Tibial nerve (tissue), 4 donors: ENCODE results near the gene SERPINA1. TPM values are rescaled to one million over a fixed set of nuclear protein-coding genes. Genes with fewer than 3 reads are reported as not detected.

Source experiments
- DNase-seq, 2 donors: peaks; one replicate each; pipeline ENCODE4 v3.0.0-alpha.2; 2019; ENCODE audit warnings: low spot score in 2 of 2
- H3K27ac ChIP-seq, 4 donors: fragments of 200-600 bp; sonication (generic) in 3 of 4; one replicate each; pipeline ENCODE4 v1.5.1; 2017 to 2019; ENCODE audit warnings: mild to moderate bottlenecking in 1 of 4
- H3K27me3 ChIP-seq, 2 donors: fragments of 200-600 bp; sonication (generic) in 1 of 2; one replicate each; pipeline versions ENCODE4 v1.5.1 to v1.6.0; 2017 to 2019
- H3K36me3 ChIP-seq, 3 donors: fragments of 200-600 bp; sonication (generic); one replicate each; pipeline ENCODE4 v1.5.1; 2018 to 2019
- H3K4me1 ChIP-seq, 4 donors: fragments of 200-600 bp; sonication (generic) in 3 of 4; one replicate each; pipeline ENCODE4 v1.5.1; 2017 to 2019
- H3K4me3 ChIP-seq, 4 donors: fragments of 200-600 bp; sonication (generic) in 3 of 4; one replicate each; pipeline ENCODE4 v1.5.1; 2017 to 2019; ENCODE audit warnings: mild to moderate bottlenecking in 1 of 4, moderate library complexity in 1 of 4
- H3K9me3 ChIP-seq, 4 donors: fragments of 200-600 bp; sonication (generic) in 3 of 4; one replicate each; pipeline ENCODE4 v1.5.1; 2017 to 2019
- EP300 ChIP-seq, 2 donors: sonication (generic); formaldehyde crosslinking; IDR thresholded peaks; one replicate each; pipeline ENCODE4 v1.6.1; 2017; ENCODE audit warnings: antibody characterized with exemption in 2 of 2, mild to moderate bottlenecking in 1 of 2
- POLR2A ChIP-seq, 2 donors: fragments of 450-650 bp; IDR thresholded peaks; one replicate each; pipeline ENCODE4 v1.6.1; 2017; ENCODE audit warnings: antibody characterized with exemption in 2 of 2, mild to moderate bottlenecking in 2 of 2, moderate library complexity in 2 of 2
- WGBS, 2 donors: methylation state at CpG; one replicate each; pipeline ENCODE4 v1.1.5; 2018; 5-methylcytosine and 5-hydroxymethylcytosine counted together
- total RNA-seq, 4 donors: library from RNA; depleted of rRNA; stranded (reverse); fragments of >200 nt; gene quantifications; one replicate each; pipeline ENCODE4 v1.1.0, GENCODE V29; 2016
- TF ChIP-seq, protein P1 (sequence below), 5 experiments: fragments of 200-600 bp in 3 of 5; fragments of 450-650 bp in 2 of 5; sonication (generic) in 3 of 5; IDR thresholded peaks; one replicate each; pipeline ENCODE4 v1.5.1; 2016 to 2019; ENCODE audit warnings: antibody characterized with exemption in 5 of 5, mild to moderate bottlenecking in 3 of 5, moderate library complexity in 2 of 5

Gene SERPINA1
- total RNA-seq, 4 donors from 2014 or later, result 5.7 to 13.9 (median 9.0) TPM

DNA sequence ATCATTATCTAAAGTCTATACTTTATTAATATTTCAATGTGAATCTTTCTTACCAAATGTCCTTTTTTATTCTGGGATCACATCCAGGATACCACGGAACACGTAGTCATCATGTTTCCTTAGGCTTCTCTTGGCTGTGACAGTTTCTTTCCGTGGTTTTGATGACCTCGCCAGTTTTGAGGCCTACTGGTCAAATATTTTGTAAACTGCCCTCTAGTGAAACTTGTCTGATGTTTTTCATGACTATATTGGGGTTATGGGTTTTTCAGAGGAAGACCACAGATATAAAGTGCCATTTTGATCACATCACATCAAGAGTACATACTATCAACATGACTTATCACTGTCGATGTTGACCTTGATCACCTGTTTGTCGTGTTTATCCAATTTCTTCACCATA, 51.1 kb downstream of the SERPINA1 start:
- no peak for DNase-seq
- no peaks in the 10 kb centered on the region for H3K36me3 ChIP-seq
- TF ChIP-seq EP300 (IDR thresholded peaks at IDR 0.05), result no peak
- no peak for TF ChIP-seq POLR2A (IDR thresholded peaks at IDR 0.05)
- TF ChIP-seq, protein P1, sequence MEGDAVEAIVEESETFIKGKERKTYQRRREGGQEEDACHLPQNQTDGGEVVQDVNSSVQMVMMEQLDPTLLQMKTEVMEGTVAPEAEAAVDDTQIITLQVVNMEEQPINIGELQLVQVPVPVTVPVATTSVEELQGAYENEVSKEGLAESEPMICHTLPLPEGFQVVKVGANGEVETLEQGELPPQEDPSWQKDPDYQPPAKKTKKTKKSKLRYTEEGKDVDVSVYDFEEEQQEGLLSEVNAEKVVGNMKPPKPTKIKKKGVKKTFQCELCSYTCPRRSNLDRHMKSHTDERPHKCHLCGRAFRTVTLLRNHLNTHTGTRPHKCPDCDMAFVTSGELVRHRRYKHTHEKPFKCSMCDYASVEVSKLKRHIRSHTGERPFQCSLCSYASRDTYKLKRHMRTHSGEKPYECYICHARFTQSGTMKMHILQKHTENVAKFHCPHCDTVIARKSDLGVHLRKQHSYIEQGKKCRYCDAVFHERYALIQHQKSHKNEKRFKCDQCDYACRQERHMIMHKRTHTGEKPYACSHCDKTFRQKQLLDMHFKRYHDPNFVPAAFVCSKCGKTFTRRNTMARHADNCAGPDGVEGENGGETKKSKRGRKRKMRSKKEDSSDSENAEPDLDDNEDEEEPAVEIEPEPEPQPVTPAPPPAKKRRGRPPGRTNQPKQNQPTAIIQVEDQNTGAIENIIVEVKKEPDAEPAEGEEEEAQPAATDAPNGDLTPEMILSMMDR (IDR thresholded peaks at IDR 0.05), result no peak
- H3K9me3 ChIP-seq, result no peaks in the 10 kb centered on the region
- H3K4me3 ChIP-seq, result no peak overlapping the region
- H3K27me3 ChIP-seq, result no peaks in the 10 kb centered on the region
- H3K27ac ChIP-seq, result no peak overlapping the region
- H3K4me1 ChIP-seq, result peaks cover 0 to 8% (median 4%) of the 10 kb centered on the region in 4 donors
- WGBS, 2 donors, result 75 to 78% methylated on average over 6 of the region's 6 CpGs

DNA sequence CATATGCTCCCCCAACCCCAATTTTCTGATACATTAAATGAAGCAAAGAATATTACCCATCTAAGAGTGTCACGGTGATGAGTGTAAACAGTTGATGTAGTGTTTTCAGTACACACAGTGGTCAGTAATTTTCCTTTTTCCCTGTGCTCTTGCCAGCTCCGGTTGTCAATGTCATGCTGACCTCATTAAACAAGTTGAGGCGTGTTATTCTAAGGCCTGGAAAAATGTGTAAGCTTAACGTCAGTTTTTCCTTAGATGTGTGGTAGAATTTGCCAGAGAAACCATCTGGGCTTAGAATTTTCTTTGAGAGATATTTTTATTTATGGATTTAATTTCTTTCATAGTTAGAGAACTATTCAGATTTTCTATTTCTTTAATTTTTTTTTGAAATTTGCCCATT, 53.5 kb downstream of the SERPINA1 start:
- Histone ChIP-seq H3K4me1 (no peaks in the 10 kb centered on the region), H3K9me3 (no peaks in the 10 kb centered on the region), H3K4me3 (no peak overlapping the region), H3K27ac (no peak overlapping the region), H3K27me3 (no peaks in the 10 kb centered on the region), H3K36me3 (no peaks in the 10 kb centered on the region)
- no peak for TF ChIP-seq POLR2A (IDR thresholded peaks at IDR 0.05)
- TF ChIP-seq EP300 (IDR thresholded peaks at IDR 0.05), result no peak
- TF ChIP-seq, protein P1 (IDR thresholded peaks at IDR 0.05), result no peak
- 45 to 54% methylated on average over 4 of the region's 4 CpGs for whole genome bisulfite sequencing, 2 donors
- DNase-seq, result no peak

DNA sequence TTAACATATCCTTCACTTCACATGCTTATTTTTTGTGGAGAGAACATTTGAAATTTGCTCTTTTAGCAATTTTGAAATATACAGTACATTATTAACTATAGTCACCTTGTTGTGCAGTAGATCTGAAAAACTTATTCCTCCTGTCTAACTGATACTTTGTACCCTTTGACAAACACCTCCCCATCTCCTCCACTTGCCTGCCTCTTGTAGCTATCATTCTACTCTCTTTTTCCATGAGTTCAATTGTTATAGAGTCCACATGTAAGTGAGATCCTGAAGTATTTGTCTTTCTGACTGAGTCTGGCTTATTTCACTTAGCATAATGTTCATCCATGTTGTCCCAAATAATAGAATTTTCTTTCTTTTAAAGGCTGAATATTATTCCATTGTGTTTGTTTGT, 55.8 kb downstream of the SERPINA1 start:
- TF ChIP-seq, protein P1 (IDR thresholded peaks at IDR 0.05), result no peak
- no peak for TF ChIP-seq EP300 (IDR thresholded peaks at IDR 0.05)
- no peak for TF ChIP-seq POLR2A (IDR thresholded peaks at IDR 0.05)
- no peaks in the 10 kb centered on the region for H3K36me3 ChIP-seq
- H3K27me3 ChIP-seq, result no peaks in the 10 kb centered on the region
- no peak overlapping the region for H3K27ac ChIP-seq
- H3K4me3 ChIP-seq, result no peak overlapping the region
- DNase-seq, result no peak
- no peaks in the 10 kb centered on the region for H3K4me1 ChIP-seq
- no peaks in the 10 kb centered on the region for H3K9me3 ChIP-seq

DNA sequence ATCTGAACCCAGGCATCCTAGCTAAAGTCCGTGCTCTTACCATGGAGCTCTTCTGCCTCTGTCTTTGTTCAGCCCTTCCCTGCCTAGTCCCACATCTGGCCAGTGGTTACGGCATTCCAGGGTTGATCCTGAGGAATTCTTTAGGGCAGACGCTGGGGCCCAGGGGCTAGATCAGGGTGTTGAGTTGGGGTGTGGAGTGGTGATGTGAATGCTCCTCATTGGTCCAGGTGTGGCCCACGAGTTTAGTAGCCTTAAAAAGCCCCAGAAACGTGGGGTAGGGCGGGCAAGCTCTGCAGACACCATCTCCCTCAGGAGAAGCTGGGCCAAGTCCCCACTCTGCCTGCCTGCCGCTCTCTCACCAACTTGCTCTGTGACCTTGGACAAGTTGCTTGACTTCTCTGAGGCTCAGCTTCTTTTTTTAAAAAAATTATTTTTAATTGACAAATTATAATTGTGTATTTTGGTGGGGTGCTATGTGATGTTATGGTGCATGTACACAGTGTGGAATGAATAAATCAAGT, 56.3 kb downstream of the SERPINA1 start:
- H3K9me3 ChIP-seq, result no peaks in the 10 kb centered on the region
- no peak overlapping the region for H3K4me3 ChIP-seq
- no peaks in the 10 kb centered on the region for H3K4me1 ChIP-seq
- no peaks in the 10 kb centered on the region for H3K27me3 ChIP-seq
- no peaks in the 10 kb centered on the region for H3K36me3 ChIP-seq
- H3K27ac ChIP-seq, result no peak overlapping the region
- WGBS, 2 donors, result 69 to 74% methylated on average over 7 of the region's 7 CpGs
- TF ChIP-seq, protein P1 (IDR thresholded peaks at IDR 0.05), result no peak
- TF ChIP-seq POLR2A (IDR thresholded peaks at IDR 0.05), result no peak
- no peak for TF ChIP-seq EP300 (IDR thresholded peaks at IDR 0.05)
- no peak for DNase-seq

DNA sequence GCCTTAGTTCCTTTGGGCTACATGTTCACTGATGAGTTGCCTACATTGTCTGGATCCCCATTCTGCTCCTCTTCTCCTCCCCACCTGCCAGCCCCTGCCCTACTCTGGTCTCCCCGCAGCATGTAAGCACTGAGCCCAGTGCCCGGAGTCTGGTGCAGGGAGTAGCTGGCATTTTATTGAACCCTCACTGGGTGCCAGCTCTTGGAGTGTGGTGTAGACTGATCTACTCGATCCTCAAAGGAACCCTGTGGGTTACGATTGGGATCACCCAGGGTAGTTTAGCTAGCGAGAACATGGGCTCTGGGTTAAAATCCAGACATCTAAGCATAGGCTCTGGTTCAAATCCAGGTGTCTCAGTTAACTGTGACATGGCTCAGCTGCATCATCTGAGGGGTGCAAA, 56.9 kb downstream of the SERPINA1 start:
- Histone ChIP-seq H3K36me3 (no peaks in the 10 kb centered on the region), H3K27me3 (no peaks in the 10 kb centered on the region), H3K27ac (no peak overlapping the region), H3K4me3 (no peak overlapping the region), H3K9me3 (no peaks in the 10 kb centered on the region), H3K4me1 (no peaks in the 10 kb centered on the region)
- DNase-seq, result no peak
- 96 to 97% methylated on average over 5 of the region's 5 CpGs for WGBS, 2 donors
- TF ChIP-seq POLR2A (IDR thresholded peaks at IDR 0.05) (no peak), EP300 (IDR thresholded peaks at IDR 0.05) (no peak)
- TF ChIP-seq, protein P1 (IDR thresholded peaks at IDR 0.05), result no peak
